AG09319 (cell line): ENCODE results near the gene ZNRF1.
"Not testable (repeated sequence)": the region's sequence is repeated elsewhere in the genome, so short reads cannot be mapped to it uniquely, and the experiment has no call there.

Experiments used
- DNase-seq: peaks from one replicate; pipeline ENCODE4 v3.0.0-alpha.2; 2010; ENCODE audit warnings: low read depth; ENCODE audit errors: extremely low read depth
- TF ChIP-seq, protein P1 (sequence below): IDR thresholded peaks from 2 replicates; pipeline ENCODE4 v1.5.1; 2011; ENCODE audit warnings: low read depth, mild to moderate bottlenecking, inconsistent platforms, low read length, moderate library complexity

The ZNRF1 gene

GRCh38 chr16:75011634-75012307 is 12.9 kb downstream of the ZNRF1 start:
- TF ChIP-seq, protein P1, sequence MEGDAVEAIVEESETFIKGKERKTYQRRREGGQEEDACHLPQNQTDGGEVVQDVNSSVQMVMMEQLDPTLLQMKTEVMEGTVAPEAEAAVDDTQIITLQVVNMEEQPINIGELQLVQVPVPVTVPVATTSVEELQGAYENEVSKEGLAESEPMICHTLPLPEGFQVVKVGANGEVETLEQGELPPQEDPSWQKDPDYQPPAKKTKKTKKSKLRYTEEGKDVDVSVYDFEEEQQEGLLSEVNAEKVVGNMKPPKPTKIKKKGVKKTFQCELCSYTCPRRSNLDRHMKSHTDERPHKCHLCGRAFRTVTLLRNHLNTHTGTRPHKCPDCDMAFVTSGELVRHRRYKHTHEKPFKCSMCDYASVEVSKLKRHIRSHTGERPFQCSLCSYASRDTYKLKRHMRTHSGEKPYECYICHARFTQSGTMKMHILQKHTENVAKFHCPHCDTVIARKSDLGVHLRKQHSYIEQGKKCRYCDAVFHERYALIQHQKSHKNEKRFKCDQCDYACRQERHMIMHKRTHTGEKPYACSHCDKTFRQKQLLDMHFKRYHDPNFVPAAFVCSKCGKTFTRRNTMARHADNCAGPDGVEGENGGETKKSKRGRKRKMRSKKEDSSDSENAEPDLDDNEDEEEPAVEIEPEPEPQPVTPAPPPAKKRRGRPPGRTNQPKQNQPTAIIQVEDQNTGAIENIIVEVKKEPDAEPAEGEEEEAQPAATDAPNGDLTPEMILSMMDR, result no peak
- peak; percentile 49 for DNase-seq

DNA sequence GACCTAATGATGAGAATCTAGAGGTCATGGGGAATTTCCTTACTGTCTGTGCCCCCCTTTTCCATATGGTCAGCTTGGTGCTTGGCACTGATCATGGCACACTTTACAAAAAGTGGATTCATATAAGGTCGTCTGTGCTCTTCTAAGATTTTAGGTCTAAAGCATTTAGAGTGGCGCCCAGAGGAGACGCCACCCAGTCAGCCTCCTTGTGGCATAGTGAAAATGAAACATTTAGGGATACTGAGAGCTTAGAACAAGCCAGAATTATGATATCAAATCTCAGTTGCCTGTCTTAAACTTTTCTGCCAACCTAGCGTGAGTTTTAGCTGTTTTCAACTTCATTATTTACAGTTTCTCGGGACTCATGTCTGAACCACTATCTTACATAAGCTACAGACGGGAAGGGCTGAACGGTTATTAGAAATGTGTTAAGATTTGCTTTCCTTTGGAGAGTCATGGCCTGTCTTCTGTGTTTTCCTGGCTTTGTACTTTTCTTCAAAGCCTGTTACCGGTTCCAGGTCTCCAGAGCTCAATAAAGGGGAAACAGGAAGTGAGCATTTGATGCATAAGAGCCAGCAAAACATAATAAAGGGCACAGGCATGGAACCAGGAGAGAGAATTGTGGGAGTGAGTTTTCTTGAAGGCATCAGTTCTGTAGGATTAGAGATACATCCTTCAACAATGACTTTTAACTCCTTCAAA is 13.7 kb downstream of the ZNRF1 start:
- DNase-seq, result no peak
- TF ChIP-seq, protein P1, result no peak

GRCh38 chr16:75013123-75013522 is 14.3 kb downstream of the ZNRF1 start:
- DNase-seq, result not testable (repeated sequence)

DNA sequence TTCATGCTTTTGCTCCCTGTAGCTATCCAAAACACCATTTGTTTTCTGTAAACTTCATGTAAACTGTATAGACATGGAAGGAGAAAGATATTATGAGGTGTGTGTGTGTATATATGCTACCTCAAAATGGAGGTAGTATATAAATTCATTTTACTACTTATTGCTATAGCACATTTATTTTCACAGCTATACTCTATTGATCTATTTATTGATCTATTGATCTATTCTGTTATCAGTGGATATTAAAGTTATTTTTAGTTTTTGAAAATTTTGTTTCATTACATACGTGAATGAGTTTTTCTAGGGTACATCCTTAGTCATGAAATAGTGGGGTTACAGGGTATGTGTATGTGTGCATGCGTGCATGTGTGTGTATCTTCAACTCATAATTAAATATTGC is 15.5 kb downstream of the ZNRF1 start:
- TF ChIP-seq, protein P1, result no peak
- DNase-seq, result no peak

- not testable (repeated sequence) for DNase-seq
Measured at GRCh38 chr16:75016451-75017081, 17.7 kb downstream of the ZNRF1 start.

- TF ChIP-seq, protein P1, result no peak
- no peak for DNase-seq
Measured at GRCh38 chr16:75017670-75018525, 19.1 kb downstream of the ZNRF1 start.

DNA sequence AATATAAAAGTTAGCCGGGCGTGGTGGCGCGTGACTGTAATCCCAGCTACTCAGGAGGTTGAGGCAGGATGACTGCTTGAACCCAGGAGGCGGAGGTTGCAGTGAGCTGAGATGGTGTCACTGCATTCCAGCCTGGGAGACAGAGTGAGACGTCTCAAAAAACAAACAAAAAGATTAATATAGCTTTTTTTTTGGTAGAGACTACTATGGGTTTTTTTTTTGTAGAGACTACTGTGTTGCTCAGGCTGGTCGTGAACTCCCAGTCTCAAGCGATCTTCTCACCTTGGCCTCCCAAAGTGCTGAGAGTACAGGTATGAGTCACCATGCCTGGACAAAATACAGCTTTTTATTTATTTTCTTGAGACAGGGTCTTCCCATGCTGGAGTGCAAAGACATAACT is 20.2 kb downstream of the ZNRF1 start:
- DNase-seq, result no peak
- TF ChIP-seq, protein P1, result no peak

DNA sequence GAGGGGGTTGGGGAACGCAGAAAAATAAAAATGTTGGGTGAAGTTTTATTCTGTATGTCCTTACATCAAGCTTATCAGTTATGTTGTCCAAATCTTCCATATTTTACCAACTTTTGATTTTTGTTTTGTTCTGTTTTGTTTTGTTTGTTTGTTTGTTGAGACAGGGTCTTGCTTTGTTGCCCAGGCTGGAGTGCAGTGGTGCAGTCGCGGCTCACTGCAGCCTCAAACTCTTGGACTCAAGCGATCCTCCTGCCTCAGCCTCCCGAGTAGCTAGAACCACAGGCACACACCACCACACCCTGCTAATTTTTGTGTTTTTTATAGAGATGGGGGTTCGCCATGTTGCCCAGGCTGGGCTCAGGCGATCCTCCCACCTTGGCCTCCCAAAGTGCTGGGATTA is 20.8 kb downstream of the ZNRF1 start:
- TF ChIP-seq, protein P1, result no peak
- DNase-seq, result no peak
